Prostate gland (tissue), 1 donor: ENCODE data around the gene PLBD2.

Experiments
- POLR2A ChIP-seq: fragments of 450-650 bp; IDR thresholded peaks from one replicate; pipeline ENCODE4 v1.6.1; 2016; ENCODE audit warnings: antibody characterized with exemption, mild to moderate bottlenecking
- POLR2AphosphoS5 ChIP-seq: sonication (generic); formaldehyde crosslinking; IDR thresholded peaks from one replicate; pipeline ENCODE4 v1.6.1; 2017; ENCODE audit warnings: antibody characterized with exemption

GRCh38 chr12:113398346-113399290 lies 40.2 kb downstream of the PLBD2 start:
- TF ChIP-seq POLR2AphosphoS5 (no peak), POLR2A (no peak)
